Smooth muscle cell of trachea (primary cell): ENCODE data around the gene HCN1. TPM values are rescaled to one million over a fixed set of nuclear protein-coding genes. Genes with fewer than 3 reads are reported as not detected.

Experiments
- total RNA-seq: library from RNA; depleted of rRNA; stranded (reverse); fragments of >200 nt; gene quantifications from 2 replicates; pipeline ENCODE4 v1.2.1, GENCODE V29; 2014

HCN1 gene
- not detected in 2 replicates for total RNA-seq

GRCh38 chr5:45696206-45696836, at the start of gene HCN1:
Gene HCN1, minus strand, starts transcription at chr5:45696380.

